Mesendoderm (in vitro differentiated cells): Measurements from ENCODE around the gene PAN3.

Experiments used
- DNase-seq: peaks from one replicate; pipeline ENCODE4 v3.0.0; 2013
- H2AK5ac ChIP-seq: 2 replicates; pipeline ENCODE4 v1.6.1; 2013; ENCODE audit warnings: low read length, inconsistent platforms
- H2BK120ac ChIP-seq: 2 replicates; pipeline ENCODE4 v1.6.1; 2013; ENCODE audit warnings: low read depth, mild to moderate bottlenecking, low read length, moderate library complexity, mixed read lengths
- H2BK15ac ChIP-seq: replicated peaks from 2 replicates; pipeline ENCODE4 v1.6.1; 2013; ENCODE audit warnings: low read depth, mild to moderate bottlenecking, moderate library complexity
- H2BK5ac ChIP-seq: 2 replicates; pipeline ENCODE4 v1.6.1; 2013; ENCODE audit warnings: low read length, inconsistent platforms
- H3K18ac ChIP-seq: 2 replicates; pipeline ENCODE4 v1.6.1; 2013; ENCODE audit warnings: mild to moderate bottlenecking, low read length, mixed read lengths
- H3K23ac ChIP-seq: one replicate; pipeline ENCODE4 v1.6.1; 2013; ENCODE audit warnings: low read length
- H3K27ac ChIP-seq: 2 replicates; pipeline ENCODE4 v1.5.1; 2013; ENCODE audit warnings: low read depth, mild to moderate bottlenecking, inconsistent platforms, low read length, moderate library complexity
- H3K27me3 ChIP-seq: 2 replicates; pipeline ENCODE4 v1.6.1; 2013; ENCODE audit warnings: low read length, control low read depth, mild to moderate bottlenecking, inconsistent platforms; ENCODE audit not compliant: insufficient read depth, poor library complexity
- H3K36me3 ChIP-seq: 2 replicates; pipeline ENCODE4 v1.6.1; 2013; ENCODE audit warnings: low read length, inconsistent platforms; ENCODE audit not compliant: control insufficient read depth, insufficient read depth
- H3K4ac ChIP-seq: one replicate; pipeline ENCODE4 v1.6.1; 2013; ENCODE audit warnings: low read depth, mild to moderate bottlenecking, low read length, moderate library complexity
- H3K4me1 ChIP-seq: 2 replicates; pipeline ENCODE4 v1.6.1; 2013; ENCODE audit warnings: low read depth, low read length, inconsistent platforms; ENCODE audit not compliant: control insufficient read depth
- H3K4me2 ChIP-seq: 2 replicates; pipeline ENCODE4 v1.6.1; 2013; ENCODE audit warnings: low read length
- H3K4me3 ChIP-seq: 2 replicates; pipeline ENCODE4 v1.5.1; 2013; ENCODE audit warnings: mild to moderate bottlenecking, low read length
- H3K56ac ChIP-seq: one replicate; pipeline ENCODE4 v1.6.1; 2013; ENCODE audit warnings: low read length
- H3K79me1 ChIP-seq: 2 replicates; pipeline ENCODE4 v1.6.1; 2013; ENCODE audit warnings: low read length, inconsistent platforms
- H3K79me2 ChIP-seq: 2 replicates; pipeline ENCODE4 v1.6.1; 2013; ENCODE audit warnings: mild to moderate bottlenecking, low read length; ENCODE audit not compliant: control insufficient read depth, insufficient read depth
- H3K9ac ChIP-seq: 2 replicates; pipeline ENCODE4 v1.6.1; 2013; ENCODE audit warnings: low read length, inconsistent platforms
- H4K5ac ChIP-seq: one replicate; pipeline ENCODE4 v1.6.1; 2013; ENCODE audit warnings: low read length
- H4K8ac ChIP-seq: one replicate; pipeline ENCODE4 v1.6.1; 2013; ENCODE audit warnings: low read depth, mild to moderate bottlenecking, control low read depth, low read length, moderate library complexity
- WGBS: extraction: QIAGEN DNeasy Blood & Tissue Kit; methylation state at CpG from one replicate; pipeline ENCODE4 v1.1.7; 2013; ENCODE audit warnings: low lambda C conversion rate, missing lambda C conversion rate; ENCODE audit not compliant: insufficient coverage; ENCODE audit errors: extremely low coverage; 5-methylcytosine and 5-hydroxymethylcytosine counted together

Gene PAN3

GRCh38 chr13:28250542-28250941 lies 112.2 kb downstream of the PAN3 start:
- no peak overlapping the region for H3K4ac ChIP-seq
- H2BK5ac ChIP-seq, result no peak overlapping the region
- no peaks in the 10 kb centered on the region for H3K4me1 ChIP-seq
- no peak overlapping the region for H2AK5ac ChIP-seq
- H3K4me2 ChIP-seq, result no peak overlapping the region
- DNase-seq, result no peak
- H3K56ac ChIP-seq, result no peak overlapping the region
- no peak overlapping the region for H2BK120ac ChIP-seq
- H4K8ac ChIP-seq, result no peak overlapping the region
- no peak overlapping the region for H3K9ac ChIP-seq
- H3K79me1 ChIP-seq, result peaks cover 4% of the 10 kb centered on the region
- no peaks in the 10 kb centered on the region for H3K27me3 ChIP-seq
- H3K23ac ChIP-seq, result no peak overlapping the region
- H2BK15ac ChIP-seq, result no peak overlapping the region
- no peak overlapping the region for H3K27ac ChIP-seq
- no peak overlapping the region for H3K4me3 ChIP-seq
- WGBS, result no CpG with 5 or more reads among the region's 10 CpGs
- H3K18ac ChIP-seq, result no peak overlapping the region
- H4K5ac ChIP-seq, result no peak overlapping the region
- peaks cover 4% of the 10 kb centered on the region for H3K79me2 ChIP-seq
- H3K36me3 ChIP-seq, result no peaks in the 10 kb centered on the region

- Histone ChIP-seq H3K4ac (no peak overlapping the region), H4K8ac (no peak overlapping the region), H3K27me3 (no peaks in the 10 kb centered on the region), H2AK5ac (no peak overlapping the region), H3K4me3 (no peak overlapping the region), H3K18ac (no peak overlapping the region), H3K4me2 (no peak overlapping the region), H2BK5ac (no peak overlapping the region), H3K79me2 (peaks cover 4% of the 10 kb centered on the region), H3K4me1 (no peaks in the 10 kb centered on the region), H3K9ac (no peak overlapping the region), H3K27ac (no peak overlapping the region), H2BK120ac (no peak overlapping the region), H4K5ac (no peak overlapping the region), H3K23ac (no peak overlapping the region), H3K79me1 (peaks cover 4% of the 10 kb centered on the region), H2BK15ac (no peak overlapping the region), H3K56ac (no peak overlapping the region), H3K36me3 (peaks cover 1% of the 10 kb centered on the region)
- DNase-seq, result no peak
- no CpG with 5 or more reads among the region's 6 CpGs for whole genome bisulfite sequencing
Observed at GRCh38 chr13:28251466-28251865, 113.1 kb downstream of the PAN3 start.

- Histone ChIP-seq H3K79me1 (peaks cover 4% of the 10 kb centered on the region), H4K8ac (no peak overlapping the region), H3K36me3 (peaks cover 1% of the 10 kb centered on the region), H3K27ac (no peak overlapping the region), H3K79me2 (peaks cover 4% of the 10 kb centered on the region), H3K23ac (no peak overlapping the region), H3K4me3 (no peak overlapping the region), H3K56ac (no peak overlapping the region), H3K4me1 (no peaks in the 10 kb centered on the region), H3K9ac (no peak overlapping the region), H3K27me3 (no peaks in the 10 kb centered on the region), H2BK5ac (no peak overlapping the region), H2BK15ac (no peak overlapping the region), H2BK120ac (no peak overlapping the region), H4K5ac (no peak overlapping the region), H2AK5ac (no peak overlapping the region), H3K4me2 (no peak overlapping the region), H3K4ac (no peak overlapping the region), H3K18ac (no peak overlapping the region)
- WGBS, result no CpG with 5 or more reads among the region's 1 CpG
- DNase-seq, result no peak
Observed at GRCh38 chr13:28252547-28252946, 114.2 kb downstream of the PAN3 start.

- no peak overlapping the region for H2BK120ac ChIP-seq
- H2AK5ac ChIP-seq, result no peak overlapping the region
- no peak overlapping the region for H3K23ac ChIP-seq
- no peak overlapping the region for H3K4ac ChIP-seq
- H3K4me1 ChIP-seq, result no peaks in the 10 kb centered on the region
- H3K4me3 ChIP-seq, result no peak overlapping the region
- no peak overlapping the region for H3K9ac ChIP-seq
- no peak overlapping the region for H4K8ac ChIP-seq
- no peak overlapping the region for H2BK5ac ChIP-seq
- no peaks in the 10 kb centered on the region for H3K79me2 ChIP-seq
- no peaks in the 10 kb centered on the region for H3K27me3 ChIP-seq
- H4K5ac ChIP-seq, result no peak overlapping the region
- H3K4me2 ChIP-seq, result no peak overlapping the region
- no peak overlapping the region for H3K27ac ChIP-seq
- peaks cover 2% of the 10 kb centered on the region for H3K79me1 ChIP-seq
- no peak overlapping the region for H3K18ac ChIP-seq
- H3K56ac ChIP-seq, result no peak overlapping the region
- DNase-seq, result no peak
- no CpG with 5 or more reads among the region's 4 CpGs for WGBS
- H3K36me3 ChIP-seq, result peaks cover 1% of the 10 kb centered on the region
- H2BK15ac ChIP-seq, result no peak overlapping the region
Observed at GRCh38 chr13:28257305-28257704, 119.0 kb downstream of the PAN3 start.

GRCh38 chr13:28258417-28258816 lies 120.1 kb downstream of the PAN3 start:
- Histone ChIP-seq H3K4me3 (no peak overlapping the region), H3K79me2 (no peaks in the 10 kb centered on the region), H3K27ac (no peak overlapping the region), H3K23ac (no peak overlapping the region), H3K27me3 (no peaks in the 10 kb centered on the region), H3K4me2 (no peak overlapping the region), H4K8ac (no peak overlapping the region), H2AK5ac (no peak overlapping the region), H3K4me1 (no peaks in the 10 kb centered on the region), H3K9ac (no peak overlapping the region), H4K5ac (no peak overlapping the region), H3K36me3 (peaks cover 1% of the 10 kb centered on the region), H3K18ac (no peak overlapping the region), H2BK5ac (no peak overlapping the region), H3K4ac (no peak overlapping the region), H3K56ac (no peak overlapping the region), H2BK120ac (no peak overlapping the region), H2BK15ac (no peak overlapping the region), H3K79me1 (peaks cover 2% of the 10 kb centered on the region)
- no peak for DNase-seq
- no CpG with 5 or more reads among the region's 3 CpGs for WGBS

- Histone ChIP-seq H3K36me3 (peaks cover 5% of the 10 kb centered on the region), H3K4me3 (no peak overlapping the region), H3K23ac (no peak overlapping the region), H2AK5ac (no peak overlapping the region), H2BK5ac (no peak overlapping the region), H2BK120ac (no peak overlapping the region), H3K56ac (no peak overlapping the region), H3K4me2 (no peak overlapping the region), H3K27me3 (no peaks in the 10 kb centered on the region), H3K4ac (no peak overlapping the region), H4K8ac (no peak overlapping the region), H2BK15ac (no peak overlapping the region), H3K4me1 (no peaks in the 10 kb centered on the region), H3K79me2 (no peaks in the 10 kb centered on the region), H4K5ac (no peak overlapping the region), H3K9ac (no peak overlapping the region), H3K27ac (no peak overlapping the region), H3K79me1 (no peaks in the 10 kb centered on the region), H3K18ac (no peak overlapping the region)
- no CpG with 5 or more reads among the region's 4 CpGs for WGBS
- no peak for DNase-seq
Observed at GRCh38 chr13:28267497-28267896, 129.2 kb downstream of the PAN3 start.
